Ammon's horn (tissue), 1 donor: Measurements from ENCODE around the gene UBR3.

Source experiments
- DNase-seq: peaks from one replicate; pipeline ENCODE4 v3.0.0-alpha.2; 2016; ENCODE audit warnings: low spot score

The UBR3 gene

GRCh38 chr2:170047331-170048065 lies 220.2 kb downstream of the UBR3 start:
- DNase-seq = no peak

DNA sequence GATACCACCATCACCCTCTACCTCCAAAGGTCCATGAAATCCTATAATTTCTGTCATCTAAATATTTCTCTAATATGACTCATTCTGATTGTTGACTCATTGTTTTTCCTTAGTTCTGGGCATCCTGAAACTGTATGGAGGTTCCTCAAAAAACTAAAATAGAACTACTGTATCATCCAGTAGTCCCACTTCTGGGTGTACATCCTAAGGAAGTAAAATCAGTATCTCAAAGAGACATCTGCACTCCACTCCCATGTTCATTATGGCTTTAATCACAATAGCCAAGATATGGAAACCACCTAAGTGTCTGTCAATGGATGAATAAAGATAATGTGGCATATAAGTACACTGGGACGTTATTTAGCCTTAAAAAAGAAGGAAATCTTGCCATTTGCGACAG lies 224.9 kb downstream of the UBR3 start:
- DNase-seq = no peak

GRCh38 chr2:170054997-170055396 lies 227.7 kb downstream of the UBR3 start:
- no peak for DNase-seq

DNA sequence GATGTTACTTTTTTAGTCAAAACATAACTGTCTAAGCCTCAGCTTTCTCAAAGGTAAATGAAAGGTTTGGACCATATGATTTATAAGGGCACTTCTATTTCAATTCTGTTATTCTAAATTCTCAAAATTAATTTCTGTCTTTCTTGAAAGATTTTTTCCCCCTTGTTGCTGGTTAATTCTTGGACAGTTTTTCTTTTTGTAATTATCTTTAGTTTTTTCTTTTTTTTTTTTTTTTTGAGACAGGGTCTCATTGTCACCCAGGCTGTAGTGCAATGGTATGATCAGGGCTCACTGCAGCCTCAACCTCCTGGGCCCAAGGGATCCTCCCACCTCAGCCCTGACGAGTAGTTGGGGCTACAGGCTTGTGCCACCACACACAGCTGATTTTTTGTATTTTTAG lies 229.6 kb downstream of the UBR3 start:
- no peak for DNase-seq

- no peak for DNase-seq
Observed at GRCh38 chr2:170063456-170064235, 236.4 kb downstream of the UBR3 start.

DNA sequence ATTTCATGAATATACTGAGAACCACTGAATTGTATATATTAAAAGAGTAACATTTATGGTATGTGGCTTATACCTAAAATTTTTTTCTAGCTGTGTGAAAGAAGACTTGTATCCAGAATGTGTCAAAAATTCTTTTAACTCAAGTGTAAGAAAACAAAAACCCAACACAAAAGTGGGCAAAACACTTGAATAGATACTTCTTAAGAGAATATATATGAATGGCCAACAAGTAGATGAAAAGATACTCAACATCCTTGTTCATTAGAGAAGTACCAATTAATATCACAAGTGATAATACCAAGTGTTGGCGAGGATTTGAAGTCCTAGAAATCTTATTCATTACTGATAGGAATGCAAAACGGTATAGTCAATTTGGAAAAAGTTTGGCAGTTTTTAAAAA lies 243.5 kb downstream of the UBR3 start:
- DNase-seq = no peak

- peak; percentile 88 for DNase-seq
Observed at GRCh38 chr2:170073288-170073687, 246.0 kb downstream of the UBR3 start.

DNA sequence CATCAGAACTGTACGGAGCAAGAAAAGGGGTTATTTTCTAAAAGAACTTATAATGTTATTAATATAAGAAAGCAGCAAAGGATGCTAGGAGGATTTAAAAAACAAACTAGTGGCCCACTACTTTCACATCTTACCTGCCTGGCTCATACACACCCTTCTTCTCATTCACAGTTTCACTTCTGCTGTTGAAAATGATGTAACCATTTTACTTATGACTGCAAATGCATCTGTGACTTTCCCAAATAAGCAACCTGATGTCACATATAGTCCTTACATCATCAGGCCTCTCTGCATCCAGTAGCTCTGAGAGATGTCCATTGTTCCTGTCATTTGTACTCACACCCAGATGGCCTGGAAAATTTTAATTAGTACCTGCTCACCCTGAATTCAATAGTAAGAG lies 248.9 kb downstream of the UBR3 start:
- no peak for DNase-seq

DNA sequence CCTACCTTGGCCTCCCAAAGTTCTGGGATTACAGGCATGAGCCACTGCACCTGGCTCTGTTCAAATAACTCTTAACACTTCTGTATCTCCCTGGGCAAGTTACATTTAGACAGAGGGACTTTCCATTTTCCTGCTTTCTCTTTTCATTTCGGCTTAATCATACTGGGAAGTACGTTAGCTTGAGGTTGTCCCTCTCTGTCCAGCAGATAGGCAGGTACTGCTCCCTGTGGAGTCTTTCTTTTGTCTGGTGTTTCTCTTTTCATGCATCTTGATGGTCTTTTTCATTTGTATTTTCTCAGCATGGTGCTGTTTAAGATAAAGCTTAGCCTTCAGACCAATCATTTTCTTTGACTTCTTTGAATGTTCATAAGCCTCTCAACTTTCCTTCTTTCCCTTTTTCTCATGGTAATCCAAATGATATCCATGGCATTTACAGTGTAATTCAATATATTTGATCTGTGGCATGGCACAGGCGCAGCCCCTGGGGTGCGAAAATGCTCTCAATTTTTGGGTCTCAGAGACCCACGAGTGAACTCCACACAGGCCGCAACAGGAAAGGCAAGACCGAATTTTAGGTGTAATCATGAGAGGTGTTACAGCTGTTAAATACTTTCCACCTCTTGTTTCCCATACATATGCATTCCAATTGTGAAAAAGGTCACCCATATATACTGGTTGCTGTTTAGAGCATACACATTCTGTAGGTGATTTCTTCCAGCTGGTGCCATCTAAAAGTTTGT lies 250.7 kb downstream of the UBR3 start:
- no peak for DNase-seq

DNA sequence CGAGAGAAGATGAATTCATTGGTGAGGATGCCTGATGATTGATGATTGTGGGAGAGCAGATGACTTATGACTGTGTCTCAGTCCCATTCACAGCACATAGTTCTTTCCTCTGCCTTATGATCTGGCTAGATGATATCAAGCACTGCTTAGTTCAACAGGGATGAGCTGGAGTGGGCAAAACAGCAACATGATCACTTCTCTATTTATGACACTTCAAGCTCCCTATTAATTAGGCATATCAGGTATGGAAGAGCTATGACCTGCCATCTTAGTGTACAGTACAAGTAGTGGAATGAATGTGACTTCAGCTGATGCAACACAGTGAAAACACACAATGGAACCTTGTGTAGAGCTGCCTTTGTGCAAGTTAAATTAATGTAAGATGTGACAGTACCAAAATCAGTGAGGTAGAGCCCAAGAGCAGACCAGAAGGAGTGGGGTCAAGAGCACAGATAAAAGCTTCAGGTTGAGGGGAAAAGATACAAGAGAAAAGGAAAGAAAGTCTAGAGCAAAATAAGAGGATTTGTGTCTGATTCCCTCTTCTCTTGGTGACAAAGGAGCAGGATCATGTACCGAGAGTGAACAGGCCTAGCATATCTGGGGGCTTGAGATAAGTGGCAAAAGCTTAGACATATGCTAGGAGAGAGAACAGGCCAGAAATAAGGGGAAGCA lies 257.7 kb downstream of the UBR3 start:
- no peak for DNase-seq

DNA sequence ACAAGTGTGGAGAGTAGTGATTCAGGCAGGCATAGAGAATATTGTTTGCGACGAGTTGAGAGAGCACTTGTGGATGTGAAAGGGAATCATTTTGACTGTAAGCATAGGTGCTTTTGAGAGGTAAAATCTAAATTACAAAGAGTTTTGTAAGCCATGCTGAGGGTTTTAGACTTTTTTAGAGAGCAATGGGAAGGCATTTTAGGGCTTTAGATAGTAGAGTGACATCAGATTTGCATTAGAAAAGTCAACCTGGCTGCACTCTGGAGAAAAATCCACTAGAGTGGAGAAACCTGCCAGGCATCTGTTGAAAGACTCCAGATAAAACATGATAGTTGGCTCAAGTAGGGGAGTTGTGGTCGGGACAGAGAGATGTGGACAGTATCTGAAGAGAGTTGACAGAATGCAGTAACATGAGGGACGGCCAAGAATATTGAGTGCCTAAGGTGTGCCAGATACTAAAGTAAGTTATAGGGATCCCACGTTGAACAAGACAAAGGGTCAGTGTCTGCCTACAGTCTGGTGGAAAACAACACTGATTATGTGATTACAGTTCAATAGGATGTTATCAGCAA lies 258.9 kb downstream of the UBR3 start:
- no peak for DNase-seq

DNA sequence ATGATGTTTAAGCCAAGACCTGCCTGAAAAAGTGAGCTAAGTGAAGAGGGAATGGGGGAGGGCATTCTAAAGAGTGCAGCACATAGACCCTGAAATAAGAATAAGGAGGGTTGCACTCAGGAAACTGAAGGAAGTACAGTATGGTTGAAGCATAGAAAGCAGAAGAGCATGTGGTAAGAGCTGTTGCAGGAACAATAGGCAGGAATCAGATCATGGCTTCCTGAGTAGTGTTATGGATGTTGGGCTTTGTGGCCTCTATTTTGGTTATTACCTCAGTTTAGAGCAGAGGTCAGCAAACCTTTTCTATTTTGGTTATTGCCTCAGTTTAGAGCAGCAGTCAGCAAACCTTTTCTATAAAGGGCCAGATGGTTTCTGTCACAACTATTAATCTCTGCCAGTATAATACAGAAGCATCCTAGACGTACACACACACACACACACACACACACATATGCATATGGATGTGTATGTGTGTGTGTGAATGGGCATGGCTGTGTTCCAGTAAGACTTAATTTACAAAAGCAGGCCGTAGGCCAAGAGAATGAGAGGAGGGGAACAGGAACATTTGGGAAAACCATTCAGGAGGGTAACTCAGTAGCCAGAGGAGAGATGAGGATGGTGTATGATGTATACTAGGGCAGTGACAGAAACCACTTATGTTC lies 259.6 kb downstream of the UBR3 start:
- DNase-seq = no peak

GRCh38 chr2:170087413-170087793 lies 260.1 kb downstream of the UBR3 start:
- DNase-seq = no peak

DNA sequence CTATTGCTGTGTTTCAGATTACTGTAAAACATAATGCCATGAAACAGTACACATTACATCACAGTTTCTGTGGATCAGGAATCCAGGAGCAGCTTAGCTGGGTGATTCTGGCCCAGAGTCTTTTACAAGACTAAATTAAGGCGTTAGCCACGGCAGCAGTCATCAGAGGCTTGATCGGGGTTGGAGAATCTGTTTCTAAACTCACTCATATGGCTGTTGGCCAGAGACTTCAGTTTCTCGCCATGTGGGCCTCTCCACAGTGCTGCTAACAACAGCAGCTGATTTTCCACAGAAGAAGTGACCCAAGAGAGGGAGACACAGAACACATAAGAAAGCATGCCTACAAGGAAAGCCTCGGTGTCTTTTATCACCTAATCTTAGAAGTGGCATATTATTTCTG lies 261.5 kb downstream of the UBR3 start:
- peak; percentile 13 for DNase-seq

- no peak for DNase-seq
Observed at GRCh38 chr2:170090229-170090628, 263.0 kb downstream of the UBR3 start.

- no peak for DNase-seq
Observed at GRCh38 chr2:170091436-170091835, 264.2 kb downstream of the UBR3 start.

- DNase-seq = no peak
Observed at GRCh38 chr2:170092436-170093060, 265.3 kb downstream of the UBR3 start.

DNA sequence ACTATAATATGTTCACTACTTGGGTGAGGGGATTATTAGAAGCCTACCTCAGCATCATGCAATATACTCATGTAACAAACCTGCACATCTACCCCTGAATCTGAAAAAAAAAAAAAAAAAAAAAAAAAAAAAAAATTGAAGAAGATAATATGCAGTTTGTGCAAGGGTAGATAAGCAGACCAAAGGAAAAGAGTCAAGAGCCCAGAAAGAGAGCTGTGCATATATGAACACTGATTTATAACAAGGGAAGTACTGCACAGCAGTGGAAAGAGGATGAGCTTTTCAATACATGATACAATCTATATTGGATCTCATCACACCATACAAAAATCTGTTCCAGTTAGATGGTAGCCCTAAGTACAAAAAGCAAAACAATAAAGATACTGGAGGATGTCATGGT lies 268.1 kb downstream of the UBR3 start:
- DNase-seq = no peak

DNA sequence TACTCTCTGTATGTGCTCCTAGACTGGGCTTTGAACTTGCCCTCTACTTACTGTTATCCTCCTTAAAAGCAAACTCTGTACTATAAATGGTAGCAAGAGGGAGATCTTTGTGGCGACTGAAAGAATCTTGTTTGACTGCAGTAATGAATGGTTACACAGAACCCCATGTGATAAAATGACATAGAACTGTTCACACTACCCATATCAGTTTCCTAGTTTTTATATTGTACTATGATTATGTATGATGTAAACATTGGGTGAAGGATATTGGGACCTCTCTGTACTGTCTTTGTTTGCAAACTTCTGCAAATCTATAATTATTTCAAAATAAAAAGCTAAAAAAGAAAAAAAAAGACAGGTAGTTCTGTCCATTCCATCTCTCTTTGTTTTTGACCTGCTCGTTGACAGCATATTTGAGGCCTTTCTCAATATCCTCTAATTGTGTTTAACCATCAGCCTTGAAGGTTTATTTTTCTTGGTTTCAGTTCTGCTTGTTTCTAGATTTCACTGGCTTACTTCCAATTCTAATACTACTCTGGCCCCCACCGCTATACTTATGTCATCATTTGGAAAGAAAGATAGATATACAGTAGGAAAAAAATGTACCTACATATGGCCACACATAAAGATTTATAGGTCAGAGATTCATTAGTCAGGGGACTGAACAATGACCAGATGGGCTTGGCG lies 271.5 kb downstream of the UBR3 start:
- DNase-seq = no peak

- DNase-seq = no peak
Observed at GRCh38 chr2:170101789-170102188, 274.5 kb downstream of the UBR3 start.
